Renal cortical epithelial cell (primary cell): ENCODE results near the gene FUOM. TPM values are rescaled to one million over a fixed set of nuclear protein-coding genes. Genes with fewer than 3 reads are reported as not detected.
A peak's percentile ranks its signal among the peaks of the same experiment; 100 is the strongest.
"Not testable (repeated sequence)": the region's sequence is repeated elsewhere in the genome, so short reads cannot be mapped to it uniquely, and the experiment has no call there.

Source experiments
- DNase-seq: peaks from one replicate; pipeline ENCODE4 v3.0.0-alpha.2; 2011; ENCODE audit warnings: low read depth
- total RNA-seq: library from RNA; depleted of rRNA; stranded (reverse); fragments of >200 nt; gene quantifications from 2 replicates; pipeline ENCODE4 v1.2.3, GENCODE V29; 2014

FUOM gene
- total RNA-seq, 1 donor from 2014 or later, result 6.3 TPM

DNA sequence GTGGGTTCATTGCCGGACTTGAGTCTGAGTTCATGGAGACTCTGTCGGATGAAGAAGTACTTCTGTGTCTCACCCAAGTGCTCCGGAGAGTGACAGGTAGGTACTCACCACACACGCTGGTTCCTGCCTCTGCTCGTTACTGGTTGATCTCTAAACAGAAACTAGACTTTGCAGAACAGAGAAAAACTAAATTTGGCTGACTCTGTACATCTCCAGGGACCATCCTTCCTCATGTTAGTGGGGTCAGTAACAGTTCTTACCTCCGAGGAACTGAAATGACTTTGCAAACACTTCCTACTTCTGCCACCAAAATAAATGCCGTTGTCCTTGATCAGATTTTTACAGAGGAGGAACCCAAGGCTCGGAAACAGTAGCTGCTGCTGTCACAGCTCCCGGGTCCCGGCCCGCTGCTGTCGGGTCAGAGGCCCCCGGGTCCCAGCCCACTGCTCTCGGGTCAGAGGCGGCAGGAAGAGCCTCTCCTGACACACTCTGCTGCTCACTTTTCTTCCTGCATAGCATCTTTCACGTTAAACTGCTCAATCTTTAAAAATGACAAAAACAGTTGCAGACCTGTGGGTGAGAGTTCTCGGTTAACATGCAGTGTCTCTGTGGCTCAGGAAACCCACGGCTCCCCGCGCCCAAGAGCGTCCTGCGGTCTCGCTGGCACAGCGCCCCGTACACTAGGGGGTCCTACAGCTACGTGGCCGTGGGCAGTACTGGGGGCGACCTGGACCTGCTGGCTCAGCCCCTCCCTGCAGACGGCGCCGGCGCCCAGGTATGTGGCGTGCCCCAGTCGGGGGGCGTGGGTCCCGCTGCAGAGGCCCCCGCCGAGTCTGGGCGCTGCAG lies 31.4 kb upstream of the FUOM start:
- DNase-seq, result no peak

DNA sequence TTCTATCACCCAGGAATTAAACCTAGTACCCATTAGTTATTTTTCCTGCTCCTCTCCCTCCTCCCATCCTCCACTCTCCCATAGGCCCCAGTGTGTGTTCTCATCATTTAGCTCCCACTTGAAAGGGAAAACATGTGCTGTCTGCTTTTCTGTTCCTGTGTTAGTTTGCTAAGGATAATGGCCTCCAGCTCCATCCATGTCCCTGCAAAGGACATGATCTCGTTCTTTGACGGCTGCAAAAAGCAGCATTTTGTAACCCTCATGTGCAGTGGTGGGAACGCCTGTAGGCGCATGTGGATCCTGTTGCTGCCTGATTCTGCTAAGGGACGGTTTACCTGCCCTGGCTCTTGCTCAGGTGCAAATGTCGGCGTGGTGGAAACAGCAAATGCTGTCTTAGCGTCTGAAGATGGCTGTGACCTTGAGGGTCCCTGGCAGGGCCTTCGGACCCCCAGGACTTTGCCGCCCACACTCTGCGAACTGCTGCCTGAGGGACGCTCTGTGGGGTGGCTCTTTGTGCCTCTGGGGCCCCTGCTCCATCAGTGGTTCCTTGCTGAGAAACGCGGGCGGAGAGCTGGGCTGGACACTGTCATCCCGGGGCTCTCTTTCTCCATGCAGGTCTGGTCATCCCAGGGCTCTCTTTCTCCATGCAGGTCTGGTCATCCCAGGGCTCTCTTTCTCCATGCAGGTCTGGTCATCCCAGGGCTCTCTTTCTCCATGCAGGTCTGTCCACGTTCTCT lies 30.6 kb upstream of the FUOM start:
- DNase-seq, result no peak

DNA sequence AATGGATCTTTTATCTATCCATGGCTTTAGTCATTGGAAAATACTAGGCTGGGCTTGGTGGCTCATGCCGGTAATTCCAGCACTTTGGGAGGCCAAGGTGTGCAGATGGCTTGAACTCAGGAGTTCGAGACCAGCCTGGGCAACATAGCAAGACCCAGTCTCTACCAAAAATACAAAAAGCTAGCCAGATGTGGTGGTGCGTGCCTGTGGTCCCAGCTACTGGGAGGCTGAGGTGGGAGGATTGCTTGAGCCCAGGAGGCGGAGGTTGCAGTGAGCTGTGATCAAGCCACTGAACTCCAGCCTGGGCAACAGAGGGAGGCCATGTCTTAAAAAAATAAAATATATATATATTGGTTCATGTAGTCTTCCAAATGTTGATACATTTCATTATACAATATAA lies 29.1 kb upstream of the FUOM start:
- DNase-seq, result not testable (repeated sequence)

DNA sequence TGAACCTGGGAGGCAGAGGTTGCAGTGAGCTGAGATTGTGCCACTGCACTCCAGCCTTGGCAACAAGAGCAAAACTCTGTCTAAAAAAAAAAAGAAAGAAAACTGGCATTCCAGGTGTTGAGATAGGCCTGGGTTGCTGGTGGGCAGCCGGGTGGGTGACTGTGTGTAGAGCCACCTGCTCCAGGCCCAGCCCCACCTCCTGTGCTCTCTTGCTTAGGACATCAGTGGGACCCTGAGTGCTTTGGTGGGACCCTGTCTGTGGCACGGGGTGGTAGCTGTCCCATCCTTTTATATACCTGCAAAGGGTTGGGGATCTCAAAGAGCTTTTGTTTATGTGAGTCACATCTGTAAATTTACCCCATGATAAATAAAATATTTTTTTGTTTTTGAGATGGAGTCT lies 27.4 kb upstream of the FUOM start:
- no peak for DNase-seq

DNA sequence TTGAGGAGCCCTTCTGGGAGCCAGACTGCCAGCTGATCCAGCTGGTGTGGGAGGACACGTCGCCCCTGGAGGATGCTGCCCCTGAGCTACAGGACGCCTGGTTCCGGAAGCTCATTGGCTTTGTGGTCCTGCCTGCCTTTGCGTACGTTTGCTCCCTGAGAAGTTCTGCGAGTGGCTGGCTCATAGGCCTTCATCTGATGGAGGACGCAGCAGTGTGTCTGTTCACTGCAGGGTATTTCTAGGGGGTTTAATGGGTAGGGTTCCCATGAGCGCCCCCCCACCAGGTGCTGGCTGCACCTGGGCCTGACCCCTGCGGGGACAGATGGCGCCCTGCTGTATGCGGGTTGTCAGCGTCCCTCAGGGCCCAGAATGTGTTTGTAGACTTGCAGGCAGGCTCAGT lies 26.3 kb upstream of the FUOM start:
- DNase-seq, result no peak

DNA sequence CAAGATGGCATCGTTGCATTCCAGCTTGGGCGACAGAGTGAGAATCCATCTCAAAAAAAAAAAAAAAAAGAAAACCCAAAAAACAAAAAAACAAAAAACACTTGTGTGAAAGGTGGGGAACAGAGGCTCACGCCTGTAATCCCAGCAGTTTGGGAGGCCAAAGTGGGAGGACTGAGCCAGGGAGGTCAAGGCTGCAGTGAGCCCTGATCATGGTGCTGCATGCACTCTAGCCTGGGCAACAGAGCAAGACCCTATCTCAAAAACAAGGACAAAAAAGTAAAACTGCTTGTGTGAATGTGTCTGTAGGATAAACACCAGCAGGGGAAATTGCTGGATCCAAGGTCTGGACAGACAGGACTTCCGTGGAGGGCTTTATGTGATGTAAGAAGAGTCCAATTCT lies 25.7 kb upstream of the FUOM start:
- DNase-seq, result no peak

DNA sequence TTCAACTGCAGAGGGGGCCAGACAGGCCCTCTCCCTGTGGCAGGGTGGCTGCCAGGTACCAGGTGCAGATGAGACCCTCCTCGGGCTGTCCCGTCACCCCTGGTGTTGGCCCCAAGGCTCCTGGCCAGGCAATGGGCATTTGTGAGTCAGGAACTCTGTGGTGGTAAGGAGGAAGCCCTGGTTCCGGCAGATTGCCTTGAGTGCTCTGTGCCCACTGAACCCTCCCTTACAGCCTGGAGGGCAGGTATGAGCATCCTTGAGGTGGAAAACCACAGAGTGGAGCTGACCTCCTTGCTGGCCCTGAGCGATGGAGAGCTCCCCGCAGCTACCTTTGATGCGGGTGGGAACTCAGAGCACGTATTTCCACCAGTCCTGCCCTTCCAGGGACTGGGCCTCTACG lies 23.2 kb upstream of the FUOM start:
- no peak for DNase-seq

DNA sequence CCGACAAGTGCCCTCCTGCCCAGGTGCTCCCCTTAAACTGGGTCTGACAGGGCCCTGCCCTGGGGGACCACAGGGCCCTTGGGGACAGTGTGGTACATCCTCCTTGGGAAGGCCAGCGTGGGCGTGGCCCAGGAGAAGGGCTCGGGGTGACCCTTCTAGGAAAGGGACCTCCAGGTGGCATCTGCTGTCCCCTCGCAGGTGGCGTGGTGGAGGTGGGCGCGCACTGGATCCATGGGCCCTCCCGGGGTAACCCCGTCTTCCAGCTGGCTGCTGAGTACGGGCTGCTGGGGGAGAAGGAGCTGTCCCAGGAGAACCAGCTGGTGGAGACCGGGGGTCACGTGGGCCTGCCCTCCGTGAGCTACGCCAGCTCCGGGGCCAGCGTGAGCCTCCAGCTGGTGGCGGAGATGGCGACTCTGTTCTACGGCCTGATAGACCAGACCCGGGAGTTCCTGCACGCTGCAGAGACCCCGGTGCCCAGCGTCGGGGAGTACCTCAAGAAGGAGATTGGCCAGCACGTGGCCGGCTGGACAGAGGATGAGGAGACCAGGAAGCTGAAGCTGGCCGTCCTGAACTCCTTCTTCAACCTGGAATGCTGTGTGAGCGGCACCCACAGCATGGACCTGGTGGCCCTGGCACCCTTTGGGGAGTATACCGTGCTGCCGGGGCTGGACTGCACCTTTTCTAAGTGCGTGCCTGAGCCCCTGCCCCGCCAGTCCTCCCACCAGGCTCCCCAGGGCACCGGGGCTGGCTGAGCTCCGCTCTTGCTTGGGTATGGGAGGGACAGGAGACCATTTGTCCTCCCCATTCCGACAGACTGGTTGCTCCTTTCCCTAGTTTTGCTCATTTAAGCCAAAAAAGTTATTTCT lies 22.2 kb upstream of the FUOM start:
- DNase-seq, result no peak

DNA sequence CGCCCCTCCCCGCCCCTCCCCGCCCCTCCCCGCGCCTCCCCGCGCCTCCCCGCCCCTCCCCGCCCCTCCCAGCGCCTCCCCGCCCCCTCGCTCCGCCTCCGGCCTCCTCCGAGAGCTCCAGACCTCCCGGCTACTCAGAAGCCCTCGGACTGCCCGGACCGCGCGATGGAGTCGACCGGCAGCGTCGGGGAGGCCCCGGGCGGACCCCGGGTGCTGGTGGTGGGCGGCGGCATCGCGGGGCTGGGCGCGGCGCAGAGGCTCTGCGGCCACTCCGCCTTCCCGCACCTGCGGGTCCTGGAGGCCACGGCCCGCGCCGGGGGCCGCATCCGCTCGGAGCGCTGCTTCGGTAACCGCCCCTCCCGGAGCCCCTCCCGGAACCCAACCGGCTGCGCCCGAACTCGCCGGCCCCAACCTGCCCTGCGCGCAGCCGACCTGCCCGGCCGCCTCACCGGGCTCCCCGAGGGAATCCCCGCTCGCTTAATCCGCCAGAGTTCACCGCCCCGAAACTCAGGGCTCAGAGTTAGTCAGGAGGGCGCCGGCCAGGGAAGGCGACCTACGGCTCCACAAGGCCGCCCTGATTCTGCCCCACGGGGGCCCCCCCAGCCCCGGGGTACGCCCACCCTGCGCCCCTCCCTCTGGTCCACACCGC lies 21.5 kb upstream of the FUOM start, which contains the start of gene PAOX:
Gene PAOX (plus strand): TSS at position 111 of the 649 bp plus-strand sequence. CDS start 55 bp downstream, at position 166.
- DNase-seq, result no peak

DNA sequence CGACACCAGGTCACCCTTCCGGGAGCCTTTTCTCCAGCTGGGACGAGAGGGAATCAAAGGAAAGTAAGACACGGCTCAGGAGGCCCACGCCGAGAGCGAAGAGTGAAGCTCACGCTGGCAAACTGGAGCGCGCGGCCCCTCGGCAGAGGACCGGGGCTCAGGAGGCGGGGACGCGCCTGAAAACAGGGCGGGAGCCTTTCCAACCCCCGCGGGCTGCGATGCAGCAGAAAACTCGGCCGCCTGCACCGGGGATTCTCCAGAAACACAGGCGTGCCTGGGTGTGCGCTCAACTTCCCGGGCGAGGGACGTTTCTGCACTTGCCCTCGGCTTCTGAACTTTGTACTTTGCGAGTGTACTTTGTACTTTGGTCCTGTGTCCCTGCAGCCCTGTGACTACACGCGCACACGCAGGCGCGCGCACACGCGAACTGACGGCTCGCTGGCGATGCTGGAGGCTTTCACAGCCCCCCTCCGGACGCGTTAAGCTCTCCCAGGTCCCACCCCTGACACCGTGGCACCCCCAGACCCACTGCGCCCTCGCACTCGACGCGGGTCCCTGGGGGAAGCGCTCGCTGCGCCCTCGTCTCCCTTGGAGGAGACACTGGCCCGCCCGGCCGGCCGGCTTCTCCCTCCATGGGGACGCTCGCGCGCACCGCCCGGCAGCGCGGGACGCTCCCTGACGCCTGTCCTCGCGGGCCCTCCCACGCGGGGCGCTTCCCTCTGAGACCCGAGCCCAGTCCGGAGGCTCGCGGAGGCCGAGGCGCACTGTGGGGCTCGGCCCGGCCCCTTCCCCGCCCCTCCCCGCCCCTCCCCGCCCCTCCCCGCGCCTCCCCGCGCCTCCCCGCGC lies 20.7 kb upstream of the FUOM start:
- DNase-seq, result no peak

DNA sequence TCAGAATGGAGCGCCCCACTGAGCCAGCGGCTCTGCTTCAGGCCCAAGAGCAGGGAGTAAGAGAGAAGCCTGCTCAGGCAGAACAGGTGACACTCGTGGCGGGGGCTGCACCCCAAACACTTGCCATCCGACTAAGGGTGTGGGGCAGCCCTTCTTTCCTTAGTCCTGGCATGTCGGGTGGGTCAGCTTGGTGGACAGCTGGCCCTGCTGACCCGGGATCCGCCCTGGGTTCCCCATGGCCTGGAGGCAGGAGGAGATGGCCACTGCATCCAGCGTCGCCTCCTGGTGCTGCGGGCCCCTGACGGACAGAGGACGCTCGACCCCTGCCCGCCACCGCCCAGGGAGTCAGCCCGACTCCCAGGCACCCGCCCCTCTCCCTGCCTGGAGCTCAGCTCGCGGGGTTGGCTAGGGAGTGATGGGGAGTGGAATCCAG lies 20.0 kb upstream of the FUOM start:
- no peak for DNase-seq

DNA sequence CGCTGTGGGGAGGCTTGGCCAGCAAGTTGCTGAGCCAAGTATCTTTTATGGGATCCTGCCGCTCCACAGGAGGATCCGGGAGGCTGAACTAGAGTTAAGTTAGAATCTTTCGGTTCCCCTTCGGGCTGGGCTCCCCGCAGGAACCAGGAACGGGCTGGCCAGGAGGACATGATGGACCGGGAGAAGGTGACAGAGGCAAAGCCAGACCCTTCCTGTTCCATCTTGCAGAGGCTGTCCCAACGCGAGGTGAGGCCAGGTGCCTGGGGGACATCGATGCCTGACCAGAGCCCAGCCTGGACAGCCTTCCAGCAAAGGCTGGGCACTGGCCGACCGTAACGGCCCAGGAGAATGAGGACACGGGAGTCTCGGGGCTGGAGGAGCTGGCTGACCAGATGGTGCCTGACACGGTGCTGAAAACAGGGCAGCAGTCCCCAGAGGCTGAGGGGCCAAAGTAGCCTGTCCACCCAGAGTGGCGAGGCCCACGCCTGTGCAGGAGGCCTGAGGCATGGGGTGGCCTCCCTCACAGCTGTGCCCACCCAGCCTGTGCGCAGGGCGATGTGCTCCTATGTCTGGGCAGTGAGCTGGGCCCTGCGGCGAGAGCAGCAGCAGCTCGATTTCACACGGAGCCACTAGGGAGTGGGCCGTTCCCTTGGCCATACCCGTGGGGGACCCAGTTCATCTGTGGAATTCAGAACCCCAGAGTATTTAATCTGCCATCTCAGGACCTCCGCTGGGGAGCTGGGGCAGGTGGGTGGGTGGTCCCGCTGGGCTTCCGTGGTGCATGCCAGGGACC lies 19.4 kb upstream of the FUOM start:
- no peak for DNase-seq

DNA sequence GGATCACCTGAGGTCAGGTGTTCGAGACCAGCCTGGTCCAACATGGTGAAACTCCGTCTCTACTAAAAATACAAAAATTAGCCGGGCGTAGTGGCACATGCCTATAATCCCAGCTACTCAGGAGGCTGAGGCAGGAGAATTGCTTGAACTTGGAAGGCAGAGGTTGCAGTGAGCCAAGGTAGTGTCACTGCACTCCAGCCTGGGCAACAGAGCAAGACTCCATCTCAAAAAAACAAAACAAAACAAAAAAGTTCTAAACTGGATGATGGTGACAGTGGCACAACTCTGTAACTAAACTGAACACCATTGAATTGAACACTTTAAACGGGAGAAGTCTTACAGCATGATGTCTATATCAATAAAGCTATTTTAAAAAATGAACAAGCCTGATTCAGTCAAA lies 18.4 kb upstream of the FUOM start:
- DNase-seq, result not testable (repeated sequence)

DNA sequence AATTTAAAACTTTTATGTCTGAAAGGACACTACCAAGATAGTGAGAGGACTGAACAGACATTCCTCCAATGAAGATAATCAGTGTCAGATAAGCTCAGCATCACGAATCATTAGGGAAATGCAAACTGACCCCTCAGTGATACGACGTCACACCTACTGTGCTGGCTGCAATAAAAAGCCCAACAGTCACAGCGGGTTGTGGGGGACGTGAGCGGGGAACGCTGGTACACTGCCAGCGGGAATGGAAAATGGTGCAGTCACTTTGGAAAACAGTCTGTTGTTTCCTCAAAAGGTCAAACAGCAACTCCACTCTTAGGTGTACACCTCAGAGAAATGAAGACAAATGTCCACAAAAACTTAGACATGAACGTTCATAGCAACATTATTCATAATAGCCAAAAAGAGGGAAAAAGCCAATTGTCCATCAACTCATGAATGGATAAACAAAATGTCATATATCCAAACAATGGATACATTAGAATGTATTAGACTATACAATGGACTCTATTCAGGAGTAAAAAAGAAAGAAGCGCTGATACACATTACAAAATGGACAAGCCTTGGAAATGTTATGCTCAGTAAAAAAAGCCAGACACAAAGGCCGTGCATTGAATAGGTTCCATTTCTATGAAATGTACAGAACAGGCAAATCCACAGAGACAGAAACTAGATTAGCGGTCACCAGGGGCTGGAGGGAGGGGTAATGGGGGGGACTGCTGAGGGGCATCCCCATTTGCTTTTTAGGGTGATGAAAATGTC lies 17.7 kb upstream of the FUOM start:
- no peak for DNase-seq

DNA sequence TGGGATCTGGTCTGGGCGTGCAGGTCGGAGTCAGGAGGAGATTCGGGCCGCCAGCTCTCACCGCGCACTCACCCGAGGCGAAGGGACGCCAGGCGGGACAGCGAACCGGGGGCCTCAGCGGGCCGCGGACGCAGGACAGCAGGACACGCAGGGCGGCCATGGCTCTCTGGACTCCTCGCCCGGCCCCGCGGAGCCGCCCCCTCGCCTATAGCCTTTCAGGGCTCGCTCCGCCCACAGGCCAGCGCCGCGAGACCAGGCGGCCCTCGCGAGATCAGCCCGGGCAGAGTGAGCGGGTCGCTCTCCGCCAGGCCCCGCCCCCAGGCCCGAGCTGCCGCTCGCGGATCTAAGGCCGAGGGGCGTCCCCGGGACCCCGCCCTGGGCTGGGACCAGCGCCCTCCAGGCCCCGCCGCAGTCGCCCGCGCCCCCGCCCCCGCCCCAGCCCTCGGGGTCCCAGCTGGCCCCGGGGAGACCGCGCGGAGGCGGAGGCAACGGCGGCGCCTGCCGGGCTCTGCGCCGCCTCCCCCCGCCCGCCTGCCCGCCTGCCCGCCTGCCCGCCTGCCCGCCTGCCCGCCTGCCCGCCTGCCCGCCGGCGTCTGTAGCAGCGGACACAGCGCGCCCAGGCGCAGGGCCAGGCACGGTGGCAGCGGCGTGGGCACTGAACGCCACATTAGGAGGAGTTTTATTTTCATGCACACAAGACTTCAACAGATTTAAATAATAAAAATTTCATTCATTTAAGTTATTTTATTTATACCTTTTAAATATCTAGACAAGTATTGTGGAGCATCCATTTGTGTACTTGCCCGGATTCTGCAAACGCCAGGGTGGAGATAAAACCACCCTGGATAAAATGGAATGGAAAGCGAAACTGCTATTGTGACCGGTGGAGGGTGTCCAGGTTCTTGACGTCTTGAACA lies 15.6 kb upstream of the FUOM start, which contains the start of gene ECHS1:
Gene ECHS1 (minus strand): TSS at position 181 of the 917 bp plus-strand sequence. CDS start 21 bp downstream, at position 160.
- DNase-seq, result peak; percentile 66

DNA sequence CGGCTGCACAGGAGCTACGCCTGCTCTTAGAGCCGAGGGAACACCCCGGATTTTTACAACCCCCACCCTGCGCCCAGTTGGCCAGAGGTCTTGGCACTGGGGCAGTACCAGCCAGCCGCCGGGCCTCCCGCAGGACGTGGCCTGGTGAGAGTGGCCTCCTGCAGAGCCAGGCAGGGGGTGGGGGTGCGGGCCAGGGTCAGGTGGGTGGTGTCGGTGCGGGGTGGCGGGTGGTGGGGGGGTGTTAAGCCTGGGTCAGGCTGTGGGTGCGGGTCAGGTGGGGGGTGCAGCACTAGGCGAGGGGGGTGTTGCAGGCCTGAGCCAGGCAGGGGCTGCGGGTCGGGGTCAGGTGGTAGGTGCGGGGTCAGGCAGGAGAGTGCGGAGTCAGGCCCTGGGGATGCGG lies 14.7 kb upstream of the FUOM start:
- DNase-seq, result no peak

DNA sequence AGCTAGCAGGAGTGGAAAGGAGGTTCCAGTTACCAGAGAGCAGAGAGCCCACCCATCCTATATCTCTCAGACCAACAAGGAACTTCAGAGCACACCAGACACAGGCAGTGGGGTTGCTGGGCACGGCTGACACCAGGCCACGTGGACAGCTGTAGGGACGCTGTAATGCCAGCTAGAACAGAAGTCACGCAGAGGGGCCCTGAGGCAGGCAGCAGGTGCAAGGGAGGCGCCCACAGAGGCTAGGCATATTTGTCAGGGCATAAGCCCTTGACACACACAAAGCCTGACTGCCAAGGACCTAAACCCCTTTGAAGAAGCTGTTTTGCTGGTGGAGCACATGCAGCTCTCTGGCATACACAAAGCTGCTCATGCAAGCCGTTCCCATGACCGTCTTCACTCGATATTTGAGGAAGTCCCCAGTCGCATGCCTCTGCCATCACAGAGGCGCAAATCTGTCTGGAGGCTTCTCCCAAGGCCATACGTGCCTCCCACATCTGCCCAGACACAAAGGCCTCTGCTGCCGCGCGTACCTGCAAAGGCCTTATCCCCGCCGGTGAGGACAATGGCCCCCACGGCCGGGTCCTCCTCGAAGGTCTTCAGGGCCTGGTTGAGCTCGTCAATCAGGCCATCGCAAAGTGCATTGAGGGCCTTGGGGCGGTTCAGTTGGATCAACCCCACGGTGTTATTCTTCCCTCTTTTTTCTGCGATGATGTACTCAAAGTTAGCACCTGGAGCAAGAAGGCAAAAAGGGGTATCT lies 12.4 kb upstream of the FUOM start:
- DNase-seq, result no peak
